NCI-H2107 (cell line): ENCODE measurements around the gene ANKRD16.
"Not testable (repeated sequence)": the region's sequence is repeated elsewhere in the genome, so short reads cannot be mapped to it uniquely, and the experiment has no call there.

ENCODE experiments used
- DNase-seq: peaks from one replicate; lab custom pipeline; 2025; lab: John Stamatoyannopoulos, UW

The ANKRD16 gene

GRCh38 chr10:5889624-5890451 lies at the start of gene ANKRD16, which contains the start of gene FBH1:
Gene ANKRD16, minus strand, starts transcription at chr10:5889893. Its CDS starts 539 bp downstream, at chr10:5889354.
Gene FBH1, plus strand, starts transcription at chr10:5890243. Its CDS starts 103 bp downstream, at chr10:5890346.
- DNase-seq = peak; percentile 91

- DNase-seq = no peak
Measured at GRCh38 chr10:5938291-5938690, 48.6 kb upstream of the ANKRD16 start.

GRCh38 chr10:5937016-5937415 lies 47.3 kb upstream of the ANKRD16 start:
- no peak for DNase-seq

- DNase-seq = no peak
Measured at GRCh38 chr10:5935628-5936027, 45.9 kb upstream of the ANKRD16 start.

GRCh38 chr10:5933909-5934546 lies 44.3 kb upstream of the ANKRD16 start:
- DNase-seq = no peak

GRCh38 chr10:5932345-5932744 lies 42.7 kb upstream of the ANKRD16 start:
- no peak for DNase-seq

- no peak for DNase-seq
Measured at GRCh38 chr10:5930272-5930671, 40.6 kb upstream of the ANKRD16 start.

GRCh38 chr10:5929442-5929841 lies 39.7 kb upstream of the ANKRD16 start:
- no peak for DNase-seq

GRCh38 chr10:5927306-5927705 lies 37.6 kb upstream of the ANKRD16 start:
- no peak for DNase-seq

- DNase-seq = no peak
Measured at GRCh38 chr10:5924889-5925288, 35.2 kb upstream of the ANKRD16 start.

- no peak for DNase-seq
Measured at GRCh38 chr10:5921746-5922145, 32.1 kb upstream of the ANKRD16 start.

GRCh38 chr10:5919568-5919967 lies 29.9 kb upstream of the ANKRD16 start:
- no peak for DNase-seq

- DNase-seq = no peak
Measured at GRCh38 chr10:5918763-5919162, 29.1 kb upstream of the ANKRD16 start.

- DNase-seq = no peak
Measured at GRCh38 chr10:5917305-5917704, 27.6 kb upstream of the ANKRD16 start.

- no peak for DNase-seq
Measured at GRCh38 chr10:5915451-5915850, 25.8 kb upstream of the ANKRD16 start.

- no peak for DNase-seq
Measured at GRCh38 chr10:5913736-5914135, 24.0 kb upstream of the ANKRD16 start.

- DNase-seq = no peak
Measured at GRCh38 chr10:5911670-5912069, 22.0 kb upstream of the ANKRD16 start.

- no peak for DNase-seq
Measured at GRCh38 chr10:5910323-5911100, 20.8 kb upstream of the ANKRD16 start.

- not testable (repeated sequence) for DNase-seq
Measured at GRCh38 chr10:5908676-5909075, 19.0 kb upstream of the ANKRD16 start.

- DNase-seq = no peak
Measured at GRCh38 chr10:5906651-5907050, 17.0 kb upstream of the ANKRD16 start.

- no peak for DNase-seq
Measured at GRCh38 chr10:5905854-5906507, 16.3 kb upstream of the ANKRD16 start.

- no peak for DNase-seq
Measured at GRCh38 chr10:5904227-5904626, 14.5 kb upstream of the ANKRD16 start.
